MM.1S (cell line): ENCODE data around the gene GSTM2.

Experiments used
- DNase-seq: peaks from one replicate; pipeline ENCODE4 v3.0.0-alpha.2; 2015
- H2AFZ ChIP-seq: fragments of 300-600 bp; sonication (generic); 2 replicates; pipeline ENCODE4 v1.6.0; 2016; ENCODE audit warnings: antibody characterized with exemption, low read length
- H3F3A ChIP-seq: fragments of 300-600 bp; sonication (generic); 2 replicates; pipeline ENCODE4 v1.6.1; 2016; ENCODE audit warnings: mild to moderate bottlenecking, antibody characterized with exemption, low read length, moderate library complexity, mixed read lengths; ENCODE audit not compliant: insufficient read depth
- H3K27ac ChIP-seq: fragments of 300-600 bp; sonication (generic); 2 replicates; pipeline ENCODE4 v1.5.1; 2016; ENCODE audit warnings: mild to moderate bottlenecking, low read length
- H3K27me3 ChIP-seq: fragments of 300-600 bp; sonication (generic); replicated peaks from 2 replicates; pipeline ENCODE4 v1.6.0; 2016; ENCODE audit warnings: low read length; ENCODE audit not compliant: insufficient read depth
- H3K36me3 ChIP-seq: fragments of 300-600 bp; sonication (generic); replicated peaks from 2 replicates; pipeline ENCODE4 v1.6.1; 2016; ENCODE audit warnings: mild to moderate bottlenecking, low read length, mixed read lengths; ENCODE audit not compliant: insufficient read depth
- H3K4me1 ChIP-seq: fragments of 300-600 bp; sonication (generic); 2 replicates; pipeline ENCODE4 v1.6.1; 2016; ENCODE audit warnings: low read length, mixed read lengths
- H3K4me2 ChIP-seq: fragments of 300-600 bp; sonication (generic); 2 replicates; pipeline ENCODE4 v1.6.0; 2016; ENCODE audit warnings: low read depth, low read length
- H3K4me3 ChIP-seq: fragments of 300-600 bp; sonication (generic); 2 replicates; pipeline ENCODE4 v1.5.1; 2016; ENCODE audit warnings: low read length, mixed read lengths
- H3K79me2 ChIP-seq: fragments of 300-600 bp; sonication (generic); 2 replicates; pipeline ENCODE4 v1.6.1; 2016; ENCODE audit warnings: mixed run types, low read length, mixed read lengths
- H3K9ac ChIP-seq: fragments of 300-600 bp; sonication (generic); 2 replicates; pipeline ENCODE4 v1.6.1; 2016; ENCODE audit warnings: low read length, mixed read lengths
- H3K9me2 ChIP-seq: fragments of 300-600 bp; sonication (generic); replicated peaks from 2 replicates; pipeline ENCODE4 v1.6.1; 2016; ENCODE audit warnings: mild to moderate bottlenecking, low read length, mixed read lengths; ENCODE audit not compliant: insufficient read depth
- H3K9me3 ChIP-seq: fragments of 300-600 bp; sonication (generic); replicated peaks from 2 replicates; pipeline ENCODE4 v1.6.1; 2016; ENCODE audit warnings: mild to moderate bottlenecking, low read length, mixed read lengths; ENCODE audit not compliant: insufficient read depth
- H4K20me1 ChIP-seq: fragments of 300-600 bp; sonication (generic); 2 replicates; pipeline ENCODE4 v1.6.1; 2016; ENCODE audit warnings: mild to moderate bottlenecking, low read length, moderate library complexity, mixed read lengths; ENCODE audit not compliant: insufficient read depth
- CTCF ChIP-seq: fragments of 300-600 bp; sonication (generic); IDR thresholded peaks from 2 replicates; pipeline ENCODE4 v1.5.1; 2016; ENCODE audit warnings: antibody characterized with exemption, low read length, mixed read lengths
- EZH2 ChIP-seq: fragments of 300-600 bp; sonication (generic); optimal IDR thresholded peaks from 2 replicates; pipeline ENCODE3; 2017; ENCODE audit warnings: low read depth, mild to moderate bottlenecking, antibody characterized with exemption, low read length, mixed read lengths
- EZH2phosphoT487 ChIP-seq: fragments of 300-600 bp; sonication (generic); IDR thresholded peaks from 2 replicates; pipeline ENCODE4 v1.6.1; 2018; ENCODE audit warnings: antibody characterized with exemption, low read length

The GSTM2 gene

GRCh38 chr1:109631513-109632505, 36.0 kb upstream of the GSTM2 start:
- H3K4me3 ChIP-seq = no peak overlapping the region
- no peaks in the 10 kb centered on the region for H3K9me2 ChIP-seq
- no peaks in the 10 kb centered on the region for H3K27me3 ChIP-seq
- no peak for DNase-seq
- no peak overlapping the region for H3K9ac ChIP-seq
- H3K4me1 ChIP-seq = peaks cover 20% of the 10 kb centered on the region
- H3K36me3 ChIP-seq = no peaks in the 10 kb centered on the region
- no peak overlapping the region for H3K27ac ChIP-seq
- no peak overlapping the region for H2AFZ ChIP-seq
- no peak overlapping the region for H3K4me2 ChIP-seq
- TF ChIP-seq EZH2phosphoT487 (no peak), EZH2 (no peak), CTCF (no peak)
- no peaks in the 10 kb centered on the region for H3K9me3 ChIP-seq
- no peaks in the 10 kb centered on the region for H3F3A ChIP-seq
- H3K79me2 ChIP-seq = no peaks in the 10 kb centered on the region
- H4K20me1 ChIP-seq = no peaks in the 10 kb centered on the region

GRCh38 chr1:109632671-109633346, 35.0 kb upstream of the GSTM2 start:
- H3K9ac ChIP-seq = no peak overlapping the region
- H3K79me2 ChIP-seq = no peaks in the 10 kb centered on the region
- no peaks in the 10 kb centered on the region for H3K36me3 ChIP-seq
- H3K4me1 ChIP-seq = peaks cover 20% of the 10 kb centered on the region
- no peaks in the 10 kb centered on the region for H3F3A ChIP-seq
- H3K27ac ChIP-seq = no peak overlapping the region
- no peak overlapping the region for H3K4me3 ChIP-seq
- TF ChIP-seq EZH2 (no peak), EZH2phosphoT487 (no peak), CTCF (no peak)
- DNase-seq = no peak
- H4K20me1 ChIP-seq = no peaks in the 10 kb centered on the region
- no peak overlapping the region for H2AFZ ChIP-seq
- no peaks in the 10 kb centered on the region for H3K27me3 ChIP-seq
- no peaks in the 10 kb centered on the region for H3K9me3 ChIP-seq
- H3K4me2 ChIP-seq = no peak overlapping the region
- H3K9me2 ChIP-seq = no peaks in the 10 kb centered on the region

- no peak for TF ChIP-seq EZH2phosphoT487
- TF ChIP-seq EZH2 = no peak
- TF ChIP-seq CTCF = no peak
- no peaks in the 10 kb centered on the region for H3K27me3 ChIP-seq
- H3K36me3 ChIP-seq = no peaks in the 10 kb centered on the region
- H3K4me1 ChIP-seq = peaks cover 20% of the 10 kb centered on the region
- no peak overlapping the region for H2AFZ ChIP-seq
- H3K9ac ChIP-seq = no peak overlapping the region
- H3K4me2 ChIP-seq = peak overlapping the region; percentile 85; the same call in 1 of the 2 replicates
- H3K9me3 ChIP-seq = no peaks in the 10 kb centered on the region
- DNase-seq = no peak
- H3K9me2 ChIP-seq = no peaks in the 10 kb centered on the region
- H3F3A ChIP-seq = no peaks in the 10 kb centered on the region
- H3K79me2 ChIP-seq = no peaks in the 10 kb centered on the region
- H3K27ac ChIP-seq = peak overlapping the region; percentile 74; the same call in 1 of the 2 replicates
- H3K4me3 ChIP-seq = no peak overlapping the region
- no peaks in the 10 kb centered on the region for H4K20me1 ChIP-seq
These were observed 33.6 kb upstream of the GSTM2 start for GRCh38 chr1:109634292-109634691.
